T-helper 1 cell treated with Interleukin-12 subunit alpha and Interleukin-12 subunit beta and Interleukin-4 antibody, amounts not matched to agents 30 μg/mL and 1 μg/mL, for 36 hours (primary cell): ENCODE measurements around the gene TNP1.

Source experiments
- H3K27ac Mint-ChIP-seq: one replicate; pipeline ENCODE4 v1.8.0; 2021; ENCODE audit warnings: mild to moderate bottlenecking, mixed read lengths
- H3K27me3 Mint-ChIP-seq: one replicate; pipeline ENCODE4 v1.8.0; 2021; ENCODE audit warnings: low read depth, mixed read lengths
- H3K36me3 Mint-ChIP-seq: one replicate; pipeline ENCODE4 v1.8.0; 2021; ENCODE audit warnings: low read depth, mixed read lengths
- H3K4me1 Mint-ChIP-seq: one replicate; pipeline ENCODE4 v1.8.0; 2021; ENCODE audit warnings: low read depth, mixed read lengths
- H3K4me3 Mint-ChIP-seq: one replicate; pipeline ENCODE4 v1.8.0; 2021; ENCODE audit warnings: mild to moderate bottlenecking, moderate library complexity, mixed read lengths
- H3K9me3 Mint-ChIP-seq: one replicate; pipeline ENCODE4 v1.8.0; 2021; ENCODE audit warnings: mixed read lengths

The TNP1 gene

GRCh38 chr2:216839688-216840087 lies 20.2 kb downstream of the TNP1 start:
- no peaks in the 10 kb centered on the region for H3K9me3 Mint-ChIP-seq
- no peaks in the 10 kb centered on the region for H3K4me1 Mint-ChIP-seq
- H3K36me3 Mint-ChIP-seq, result no peaks in the 10 kb centered on the region
- H3K27me3 Mint-ChIP-seq, result peaks cover 25% of the 10 kb centered on the region
- H3K4me3 Mint-ChIP-seq, result no peak overlapping the region
- no peak overlapping the region for H3K27ac Mint-ChIP-seq

- Mint-ChIP-seq H3K27ac (no peak overlapping the region), H3K4me1 (no peaks in the 10 kb centered on the region), H3K4me3 (no peak overlapping the region), H3K27me3 (peaks cover 33% of the 10 kb centered on the region), H3K36me3 (no peaks in the 10 kb centered on the region), H3K9me3 (no peaks in the 10 kb centered on the region)
Measured at GRCh38 chr2:216838151-216838550, 21.7 kb downstream of the TNP1 start.

DNA sequence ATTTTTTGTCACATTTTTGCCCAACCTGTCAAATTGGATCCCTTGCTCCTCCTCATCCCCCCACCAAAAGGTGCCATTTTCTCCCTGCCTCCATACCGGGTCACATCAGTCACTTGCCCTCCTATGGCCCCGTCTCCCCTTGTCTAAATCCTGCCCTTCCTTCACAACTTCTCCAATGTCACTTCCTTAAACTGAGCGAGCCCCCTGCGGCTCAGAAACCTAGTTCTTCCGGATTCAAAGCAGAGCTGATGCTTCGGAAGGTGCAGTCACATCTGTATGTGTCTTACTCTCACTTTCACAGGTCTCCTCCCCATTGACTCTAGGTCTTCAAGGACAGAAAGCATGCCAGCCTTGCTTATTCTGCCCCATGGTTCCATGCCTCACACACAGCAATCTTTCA lies 22.1 kb downstream of the TNP1 start:
- no peaks in the 10 kb centered on the region for H3K9me3 Mint-ChIP-seq
- H3K4me3 Mint-ChIP-seq, result no peak overlapping the region
- H3K27ac Mint-ChIP-seq, result no peak overlapping the region
- no peaks in the 10 kb centered on the region for H3K4me1 Mint-ChIP-seq
- H3K36me3 Mint-ChIP-seq, result no peaks in the 10 kb centered on the region
- peaks cover 30% of the 10 kb centered on the region for H3K27me3 Mint-ChIP-seq

DNA sequence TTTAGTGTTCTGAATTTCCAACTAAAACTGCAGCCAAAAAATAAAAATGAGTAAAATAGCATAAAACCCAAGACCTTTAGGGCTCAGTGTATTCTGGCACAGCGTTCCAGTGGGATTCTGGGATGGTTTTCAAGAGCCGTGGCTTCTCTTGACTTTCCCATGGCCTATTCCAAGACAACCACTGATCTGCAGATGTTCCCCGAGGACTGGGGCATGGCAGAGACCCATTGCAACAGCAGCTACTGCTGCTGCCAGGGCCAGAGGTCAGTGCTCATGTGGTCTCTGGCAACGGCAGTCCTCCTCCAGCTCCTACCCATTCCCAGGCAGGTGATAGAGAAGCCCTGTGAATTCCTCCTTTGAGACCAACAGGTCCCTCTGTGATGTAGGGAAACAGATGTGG lies 26.8 kb downstream of the TNP1 start:
- H3K27ac Mint-ChIP-seq, result no peak overlapping the region
- H3K36me3 Mint-ChIP-seq, result no peaks in the 10 kb centered on the region
- H3K27me3 Mint-ChIP-seq, result peaks cover 32% of the 10 kb centered on the region
- no peaks in the 10 kb centered on the region for H3K4me1 Mint-ChIP-seq
- no peaks in the 10 kb centered on the region for H3K9me3 Mint-ChIP-seq
- H3K4me3 Mint-ChIP-seq, result no peak overlapping the region

DNA sequence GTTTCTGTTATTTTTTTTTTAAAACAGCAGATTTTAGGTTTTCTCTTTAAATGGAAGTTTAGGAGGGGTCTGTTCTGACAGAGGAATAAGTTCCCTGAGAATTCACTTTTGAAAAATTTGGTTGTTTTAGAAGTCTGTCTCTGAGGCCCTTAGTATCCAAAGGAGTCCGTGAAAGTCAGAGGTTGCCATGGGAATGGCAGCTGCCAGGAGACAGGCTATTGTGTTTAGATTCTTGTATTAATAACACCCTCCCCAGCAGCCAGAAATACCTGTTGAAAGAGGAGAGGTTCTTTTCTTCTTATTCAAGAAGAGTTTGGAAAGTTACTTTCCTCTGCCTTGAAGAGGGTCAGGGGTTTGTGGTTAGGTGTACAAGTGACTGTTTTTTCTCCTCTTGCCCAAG lies 29.5 kb downstream of the TNP1 start:
- Mint-ChIP-seq H3K9me3 (no peaks in the 10 kb centered on the region), H3K36me3 (no peaks in the 10 kb centered on the region), H3K4me3 (no peak overlapping the region), H3K27me3 (peaks cover 31% of the 10 kb centered on the region), H3K27ac (no peak overlapping the region), H3K4me1 (no peaks in the 10 kb centered on the region)

DNA sequence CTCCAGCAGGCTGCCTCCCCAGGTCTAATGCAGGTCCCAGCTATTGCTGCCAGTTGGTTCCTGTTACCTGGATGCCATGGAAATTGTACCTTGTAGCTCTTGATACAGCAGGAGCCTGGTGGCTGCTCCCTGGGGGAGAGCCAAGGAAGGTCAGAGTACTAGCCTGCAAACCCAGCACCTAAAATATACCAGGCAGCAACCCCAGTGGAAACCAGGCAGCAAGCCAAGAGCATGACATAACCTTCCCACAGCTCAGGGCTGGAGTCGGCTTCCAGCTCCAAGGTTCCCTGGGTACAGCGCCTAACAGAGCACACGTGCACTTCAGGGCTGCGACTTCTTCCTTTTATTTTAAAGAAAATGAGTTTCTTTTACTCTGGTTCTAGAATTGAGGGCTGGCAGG lies 30.3 kb downstream of the TNP1 start:
- Mint-ChIP-seq H3K36me3 (no peaks in the 10 kb centered on the region), H3K9me3 (no peaks in the 10 kb centered on the region), H3K4me1 (no peaks in the 10 kb centered on the region), H3K4me3 (no peak overlapping the region), H3K27me3 (peaks cover 28% of the 10 kb centered on the region), H3K27ac (no peak overlapping the region)

GRCh38 chr2:216827073-216827720 lies 32.7 kb downstream of the TNP1 start:
- H3K9me3 Mint-ChIP-seq, result no peaks in the 10 kb centered on the region

DNA sequence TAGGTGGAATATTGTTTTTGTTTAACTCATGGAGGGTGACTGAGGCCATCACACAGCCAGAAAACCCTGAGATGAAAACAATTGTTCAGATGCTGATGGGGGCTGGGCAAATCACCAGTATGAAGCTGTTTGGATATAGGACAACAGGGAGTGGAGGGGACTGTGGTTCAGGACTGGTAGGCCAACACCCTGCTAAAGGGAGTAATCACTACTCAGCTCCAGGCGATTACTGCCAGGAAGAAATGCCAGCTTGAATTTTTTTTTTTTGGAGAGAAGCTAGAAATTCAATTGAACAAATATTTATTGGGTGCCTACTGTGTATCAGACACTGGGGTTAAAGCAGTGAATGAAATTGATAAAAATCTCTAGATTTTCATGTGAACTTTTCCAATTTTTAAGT lies 37.4 kb downstream of the TNP1 start:
- Mint-ChIP-seq H3K4me1 (no peaks in the 10 kb centered on the region), H3K36me3 (no peaks in the 10 kb centered on the region), H3K4me3 (no peak overlapping the region), H3K27ac (no peak overlapping the region), H3K27me3 (peaks cover 6% of the 10 kb centered on the region), H3K9me3 (no peaks in the 10 kb centered on the region)

More at GRCh38 chr2:216827073-216827720, 32.7 kb downstream of the TNP1 start:
- no peak overlapping the region for H3K4me3 Mint-ChIP-seq
- H3K27ac Mint-ChIP-seq, result no peak overlapping the region
- H3K36me3 Mint-ChIP-seq, result no peaks in the 10 kb centered on the region
- H3K27me3 Mint-ChIP-seq, result peaks cover 21% of the 10 kb centered on the region
- no peaks in the 10 kb centered on the region for H3K4me1 Mint-ChIP-seq

DNA sequence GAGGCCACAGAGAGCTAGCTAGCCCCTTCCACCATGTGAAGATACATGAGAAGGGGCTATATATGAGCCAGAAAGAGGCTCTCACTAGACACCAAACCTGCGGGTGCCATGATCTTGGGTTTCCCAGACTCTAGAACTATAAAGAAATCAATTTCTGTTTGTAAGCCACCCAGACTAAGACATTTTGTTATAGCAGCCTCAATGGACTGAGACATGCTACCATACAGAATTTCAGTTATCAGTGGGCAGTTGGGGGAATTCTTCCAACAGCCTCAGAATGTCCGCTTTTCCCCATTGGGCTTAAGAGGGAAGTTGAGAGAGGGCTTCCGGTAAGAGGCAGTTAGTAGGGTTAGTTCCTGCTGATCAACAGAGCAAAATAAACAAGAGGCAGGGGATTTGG lies 39.2 kb downstream of the TNP1 start:
- H3K36me3 Mint-ChIP-seq, result no peaks in the 10 kb centered on the region
- H3K27ac Mint-ChIP-seq, result no peak overlapping the region
- no peaks in the 10 kb centered on the region for H3K4me1 Mint-ChIP-seq
- H3K27me3 Mint-ChIP-seq, result peaks cover 3% of the 10 kb centered on the region
- no peaks in the 10 kb centered on the region for H3K9me3 Mint-ChIP-seq
- H3K4me3 Mint-ChIP-seq, result no peak overlapping the region

DNA sequence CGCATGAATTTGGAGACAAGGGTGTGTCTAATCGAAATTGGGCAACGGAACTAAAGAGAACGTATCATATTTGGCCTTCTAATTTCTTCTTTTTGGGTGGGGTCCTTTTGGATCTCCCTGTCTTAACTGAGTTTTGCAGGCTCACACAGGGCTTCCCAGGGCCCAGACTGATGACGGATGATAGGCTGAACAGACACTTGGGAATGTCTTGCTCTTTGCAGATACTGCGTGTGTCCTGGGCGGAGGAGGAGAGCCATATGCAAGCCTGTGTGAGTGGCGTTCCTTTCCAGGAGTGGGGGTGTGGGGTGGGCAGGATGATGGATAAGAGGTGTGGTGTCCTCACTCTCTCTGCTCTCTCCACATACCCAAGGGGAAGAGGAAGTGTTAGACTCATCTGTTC lies 40.1 kb downstream of the TNP1 start:
- H3K27ac Mint-ChIP-seq, result no peak overlapping the region
- no peak overlapping the region for H3K4me3 Mint-ChIP-seq
- no peaks in the 10 kb centered on the region for H3K36me3 Mint-ChIP-seq
- H3K4me1 Mint-ChIP-seq, result no peaks in the 10 kb centered on the region
- H3K27me3 Mint-ChIP-seq, result peaks cover 3% of the 10 kb centered on the region
- no peaks in the 10 kb centered on the region for H3K9me3 Mint-ChIP-seq

- H3K36me3 Mint-ChIP-seq, result no peaks in the 10 kb centered on the region
- H3K9me3 Mint-ChIP-seq, result no peaks in the 10 kb centered on the region
- H3K4me1 Mint-ChIP-seq, result no peaks in the 10 kb centered on the region
- H3K27ac Mint-ChIP-seq, result no peak overlapping the region
- H3K27me3 Mint-ChIP-seq, result peaks cover 7% of the 10 kb centered on the region
- H3K4me3 Mint-ChIP-seq, result no peak overlapping the region
Measured at GRCh38 chr2:216819055-216819454, 40.8 kb downstream of the TNP1 start.

DNA sequence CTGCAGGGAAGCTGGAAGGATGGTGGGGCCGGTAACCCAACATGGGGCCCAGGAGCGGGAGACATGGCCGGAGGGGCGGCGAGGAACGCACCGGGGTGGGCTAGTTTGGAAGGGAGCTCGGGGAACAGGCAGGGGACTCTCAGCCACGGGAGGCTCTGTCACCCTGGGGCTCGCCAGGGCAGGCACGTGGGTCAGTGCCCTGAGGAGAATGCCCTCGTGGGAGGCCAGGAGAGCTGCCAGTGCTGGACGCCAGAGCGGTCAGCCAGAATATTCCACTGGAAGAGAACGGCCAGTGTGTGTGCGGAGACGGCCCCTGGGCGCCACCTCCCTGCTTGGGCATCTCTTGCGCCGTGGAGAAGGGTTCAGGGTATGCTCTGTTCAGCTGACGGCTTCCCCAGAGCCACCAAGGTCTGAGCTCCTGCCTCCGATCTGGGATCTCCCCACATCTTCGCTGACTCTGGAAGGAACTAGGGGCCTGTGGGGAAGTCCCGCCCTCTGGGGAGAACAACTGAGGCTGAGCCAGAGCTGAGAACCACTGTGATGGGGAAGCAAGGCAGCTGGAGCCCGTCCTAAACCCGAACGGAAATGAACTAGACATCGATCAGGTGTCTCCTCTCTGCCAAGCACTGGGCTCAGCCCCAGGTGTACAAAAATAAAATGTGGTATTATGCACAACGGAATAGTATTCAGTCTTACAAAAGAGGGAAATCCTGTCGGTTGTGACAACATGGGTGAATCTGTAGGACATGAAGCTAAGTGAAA lies 49.3 kb downstream of the TNP1 start:
- no peak overlapping the region for H3K27ac Mint-ChIP-seq
- no peak overlapping the region for H3K4me3 Mint-ChIP-seq
- H3K9me3 Mint-ChIP-seq, result no peaks in the 10 kb centered on the region
- H3K27me3 Mint-ChIP-seq, result peaks cover 3% of the 10 kb centered on the region
- no peaks in the 10 kb centered on the region for H3K4me1 Mint-ChIP-seq
- H3K36me3 Mint-ChIP-seq, result no peaks in the 10 kb centered on the region
